K562 (cell line): ENCODE results near the gene PACRG. TPM values are rescaled to one million over a fixed set of nuclear protein-coding genes. Genes with fewer than 3 reads are reported as not detected.

Source experiments
- ATAC-seq: fragments of 200-7000 bp; cut with Tn5 transposase; 3 replicates; pipeline ENCODE4 v1.9.1; 2020; ENCODE audit warnings: moderate library complexity
- BruUV-seq: library from RNA; stranded (reverse); fragments of 400-500 nt; replicated peaks from 2 replicates; lab custom pipeline; 2021; lab: Mats Ljungman, UMichigan
- CTCF ChIA-PET: fragments of 300-600 bp; formaldehyde crosslinking; extraction: SDS; loops from one replicate; lab custom pipeline; 2021; ENCODE audit warnings: low intra/inter-chr PET ratio; lab: Yijun Ruan, JAX
- POLR2A ChIA-PET: fragments of 300-600, 350-650 bp; sonication (Branson Sonifier 250); formaldehyde crosslinking; extraction: SDS; loops from one replicate; lab custom pipeline; 2021; ENCODE audit warnings: antibody characterized with exemption, inconsistent platforms; lab: Yijun Ruan, JAX
- DNase-seq, 4 experiments: peaks; one replicate each; pipeline versions ENCODE4 v3.0.0 to v3.0.0-alpha.2; 2011 to 2018; ENCODE audit warnings: low spot score in 3 of 4, mixed read lengths in 3 of 4; ENCODE audit errors: extremely low read depth in 1 of 4
- FAIRE-seq: peaks from 2 replicates; lab custom pipeline; 2011; peaks lifted over from hg19 to GRCh38; lab: Jason Lieb, UNC
- H2AFZ ChIP-seq: 2 replicates; pipeline ENCODE4 v1.6.0; 2011; ENCODE audit warnings: low read depth, low read length, control low read depth, inconsistent platforms
- H3K27ac ChIP-seq: fragments of 200-600 bp; 3 replicates; pipeline ENCODE4 v1.8.0; 2011; ENCODE audit warnings: low read depth, mild to moderate bottlenecking, control low read depth, inconsistent platforms, low read length, moderate library complexity, mixed read lengths; ENCODE audit errors: extremely low read depth
- H3K27me3 ChIP-seq, 2 experiments: fragments of 300-600 bp in 1 of 2; 2 replicates in 1 of 2; 3 replicates in 1 of 2; pipeline versions ENCODE4 v1.6.0 to v1.8.0; 2011; ENCODE audit warnings: inconsistent platforms in 2 of 2, low read length in 2 of 2, mild to moderate bottlenecking in 1 of 2, mixed read lengths in 1 of 2, moderate library complexity in 1 of 2; ENCODE audit not compliant: control insufficient read depth in 2 of 2, insufficient read depth in 2 of 2
- H3K36me3 ChIP-seq: fragments of 300-600 bp; 3 replicates; pipeline ENCODE4 v1.8.0; 2011; ENCODE audit warnings: mild to moderate bottlenecking, low read length, inconsistent platforms; ENCODE audit not compliant: control insufficient read depth, insufficient read depth
- H3K4me1 ChIP-seq, 2 experiments: fragments of 200-600 bp in 1 of 2; replicated peaks in 1 of 2; 2 replicates in 1 of 2; 3 replicates in 1 of 2; pipeline versions ENCODE4 v1.5.1 to v1.8.0; 2011; ENCODE audit warnings: inconsistent platforms in 2 of 2, low read length in 2 of 2, mild to moderate bottlenecking in 1 of 2, mixed read lengths in 1 of 2, moderate library complexity in 1 of 2; ENCODE audit not compliant: control insufficient read depth in 2 of 2, insufficient read depth in 2 of 2
- H3K4me2 ChIP-seq: 2 replicates; pipeline ENCODE4 v1.6.1; 2011; ENCODE audit warnings: low read length, control low read depth, inconsistent platforms, mixed read lengths; ENCODE audit not compliant: insufficient read depth
- H3K4me3 ChIP-seq: fragments of 200-600 bp; sonication (generic), shearing (Covaris generic); 2 replicates; pipeline ENCODE4 v1.5.1; 2016; ENCODE audit warnings: control low read depth, inconsistent platforms
- H3K79me2 ChIP-seq: fragments of 200-600 bp; 3 replicates; pipeline ENCODE4 v1.8.0; 2011; ENCODE audit warnings: low read length, inconsistent platforms; ENCODE audit not compliant: control insufficient read depth, insufficient read depth
- H3K9ac ChIP-seq, 2 experiments: 2 replicates each; pipeline versions ENCODE4 v1.6.0 to v1.6.1; 2011; ENCODE audit warnings: low read depth in 2 of 2, low read length in 2 of 2, control low read depth in 1 of 2, inconsistent platforms in 1 of 2, mild to moderate bottlenecking in 1 of 2, mixed read lengths in 1 of 2; ENCODE audit not compliant: insufficient read depth in 1 of 2
- H3K9me1 ChIP-seq: one replicate; pipeline ENCODE4 v1.6.0; 2011; ENCODE audit warnings: inconsistent platforms, mild to moderate bottlenecking, low read length, moderate library complexity; ENCODE audit not compliant: control insufficient read depth, insufficient read depth
- H3K9me3 ChIP-seq: replicated peaks from 2 replicates; pipeline ENCODE4 v1.5.1; 2011; ENCODE audit warnings: low read depth, low read length, inconsistent platforms; ENCODE audit not compliant: control insufficient read depth, insufficient read depth
- H4K20me1 ChIP-seq: replicated peaks from 2 replicates; pipeline ENCODE4 v1.6.1; 2011; ENCODE audit warnings: low read length, inconsistent platforms, mixed read lengths; ENCODE audit not compliant: control insufficient read depth, insufficient read depth
- CAMTA2 ChIP-seq: fragments of 250-450 bp; sonication (Bioruptor Pico); conservative IDR thresholded peaks from 2 replicates; pipeline ENCODE4 v1.5.1; 2022
- CXXC5 ChIP-seq: fragments of 250-450 bp; sonication (Bioruptor Pico); IDR thresholded peaks from 2 replicates; pipeline ENCODE4 v1.8.0; 2022; ENCODE audit warnings: inconsistent platforms, mild to moderate bottlenecking, moderate library complexity
- FOXM1 ChIP-seq, 2 experiments: fragments of 450-650 bp in 1 of 2; sonication (generic) in 1 of 2; formaldehyde crosslinking in 1 of 2; IDR thresholded peaks; 2 replicates each; pipeline versions ENCODE4 v1.6.1 to v1.9.0; 2017 to 2022; ENCODE audit warnings: low read depth in 2 of 2, mild to moderate bottlenecking in 2 of 2, missing genetic modification reagents in 1 of 2, moderate library complexity in 1 of 2
- GATAD2B ChIP-seq: fragments of 450-650 bp; IDR thresholded peaks from 2 replicates; pipeline ENCODE4 v1.6.1; 2017; ENCODE audit warnings: mild to moderate bottlenecking, borderline replicate concordance
- IRF9 ChIP-seq: fragments of 450-650 bp; IDR thresholded peaks from 2 replicates; pipeline ENCODE4 v1.6.1; 2016; ENCODE audit warnings: missing biosample characterization, missing genetic modification characterization
- KLF16 ChIP-seq: IDR thresholded peaks from 2 replicates; pipeline ENCODE4 v1.6.1; 2016; ENCODE audit warnings: antibody characterized with exemption
- MCM7 ChIP-seq, 2 experiments: fragments of 450-650 bp; IDR thresholded peaks; 2 replicates each; pipeline ENCODE4 v1.6.1; 2016 to 2018
- MITF ChIP-seq: IDR thresholded peaks from 2 replicates; pipeline ENCODE4 v1.6.1; 2014; ENCODE audit warnings: antibody characterized with exemption
- PHF8 ChIP-seq: fragments of 200-600 bp; sonication (generic); IDR thresholded peaks from 2 replicates; pipeline ENCODE4 v1.6.1; 2012; ENCODE audit warnings: mixed run types, mild to moderate bottlenecking, inconsistent platforms, low read length, moderate library complexity, borderline replicate concordance
- POLR2G ChIP-seq: fragments of 200-400 bp; formaldehyde crosslinking; IDR thresholded peaks from 2 replicates; pipeline ENCODE4 v1.6.1; 2017; ENCODE audit warnings: low read depth, mild to moderate bottlenecking, antibody characterized with exemption, low read length, moderate library complexity
- TCF7L2 ChIP-seq: fragments of 150-350 bp; IDR thresholded peaks from 2 replicates; pipeline ENCODE4 v1.6.1; 2016; ENCODE audit warnings: low read depth, mild to moderate bottlenecking, low read length, moderate library complexity
- THRAP3 ChIP-seq: fragments of 450-650 bp; IDR thresholded peaks from 2 replicates; pipeline ENCODE4 v1.6.1; 2016; ENCODE audit warnings: mild to moderate bottlenecking, inconsistent platforms, borderline replicate concordance
- ZBTB8A ChIP-seq: fragments of 450-650 bp; IDR thresholded peaks from 2 replicates; pipeline ENCODE4 v1.6.1; 2018; ENCODE audit warnings: mild to moderate bottlenecking, moderate library complexity; ENCODE audit not compliant: partially characterized antibody
- ZNF175 ChIP-seq: fragments of 200-800 bp; sonication (Bioruptor generic); IDR thresholded peaks from 2 replicates; pipeline ENCODE4 v1.6.1; 2016; ENCODE audit warnings: low read depth, mild to moderate bottlenecking, missing genetic modification characterization, missing compliant biosample characterization
- WGBS: fragments of 100-300 bp; shearing (Covaris generic); methylation state at CpG from one replicate; pipeline ENCODE4 v1.1.6; 2016; ENCODE audit warnings: low coverage, mixed read lengths; ENCODE audit not compliant: insufficient coverage; ENCODE audit errors: missing lambda C conversion rate; 5-methylcytosine and 5-hydroxymethylcytosine counted together
- in situ Hi-C: fragments of 300-500 bp; cut with MboI; formaldehyde crosslinking; loops from 4 replicates; pipeline ENCODE4 v1.15.0; 2018; ENCODE audit warnings: inconsistent platforms, mixed read lengths
- intact Hi-C: fragments of 100-400 bp; cut with micrococcal nuclease; formaldehyde crosslinking; loops from 2 replicates; pipeline ENCODE4 v1.14.2; 2022
- polyA plus RNA-seq, 8 experiments: library from polyadenylated mRNA; depleted of rRNA in 4 of 8; stranded (reverse) in 5 of 8; unstranded in 3 of 8; fragments of >200 nt; fragmentation: Nextera tagmentation in 2 of 8; fragmentation: Illumina TruSeq in 1 of 8; extraction: Ambion mirVana in 2 of 8; extraction: Trizol in 1 of 8; gene quantifications; 2 replicates each; pipeline versions ENCODE4 v1.2.1 to v1.2.3, GENCODE V29; 2011 to 2014; ENCODE audit warnings: inconsistent platforms in 1 of 8, missing spikeins in 1 of 8
- total RNA-seq, 7 experiments: library from RNA; depleted of rRNA in 6 of 7; stranded (reverse); fragments of >200 nt in 6 of 7; fragmentation: Illumina TruSeq in 2 of 7; extraction: Trizol in 2 of 7; gene quantifications; 2 replicates each; pipeline versions ENCODE4 v1.2.1 to v1.2.3, GENCODE V29; 2011 to 2021; ENCODE audit warnings: low replicate concordance in 1 of 7
- TF ChIP-seq, protein P1 (sequence below): fragments of 450-650 bp; IDR thresholded peaks from 2 replicates; pipeline ENCODE4 v1.6.1; 2018; ENCODE audit warnings: mild to moderate bottlenecking, low read depth; ENCODE audit not compliant: partially characterized antibody
- TF ChIP-seq, protein P2 (sequence below): fragments of 250-450 bp; sonication (Bioruptor Pico); IDR thresholded peaks from 2 replicates; pipeline ENCODE4 v1.4.0; 2020
- TF ChIP-seq, protein P3 (sequence below): fragments of 250-450 bp; sonication (Bioruptor Pico); IDR thresholded peaks from 2 replicates; pipeline ENCODE4 v1.8.0; 2021; ENCODE audit warnings: moderate library complexity, mild to moderate bottlenecking, inconsistent platforms

The PACRG gene
- total and polyA plus RNA-seq, 9 of the 15 experiments (the other 6 are each of a cell fraction or from before 2014, with no cell fraction given) = 0.04 TPM; not detected in 8

GRCh38 chr6:162681447-162681846 lies 46.3 kb upstream of the PACRG start:
- POLR2A ChIA-PET = no interaction called here
- Histone ChIP-seq H3K9me3 (no peaks in the 10 kb centered on the region; the same call in 1 of the 2 replicates), H3K27ac (no peak overlapping the region), H3K4me3 (no peak overlapping the region), H3K27me3 (no peaks in the 10 kb centered on the region), H3K4me2 (no peak overlapping the region), H3K79me2 (no peaks in the 10 kb centered on the region), H3K36me3 (no peaks in the 10 kb centered on the region), H3K9me1 (no peaks in the 10 kb centered on the region), H3K4me1 (no peaks in the 10 kb centered on the region), H4K20me1 (no peaks in the 10 kb centered on the region), H2AFZ (no peak overlapping the region), H3K9ac (no peak overlapping the region)
- DNase-seq (no peak), ATAC-seq (no peak), FAIRE-seq (no peak)
- CTCF ChIA-PET = no interaction called here
- 0% methylated on average over 1 of the region's 1 CpG for WGBS
- no TSS peak for BruUV-seq
- intact Hi-C loops (no loop called here), in situ Hi-C loops (no loop called here)
- TF ChIP-seq THRAP3 (no peak), ZNF175 (CRISPR knock-in tag) (no peak), CAMTA2 (CRISPR knock-in tag) (no peak), CXXC5 (CRISPR knock-in tag) (no peak), GATAD2B (no peak), POLR2G (no peak), PHF8 (no peak), FOXM1 (IDR thresholded peaks at IDR 0.05; ENCODE audit: low read depth) (no peak), FOXM1 (CRISPR knock-in tag; IDR thresholded peaks at IDR 0.05; ENCODE audit: low read depth) (no peak), MITF (no peak), TCF7L2 (no peak), KLF16 (no peak), IRF9 (tag) (no peak), ZBTB8A (no peak), MCM7 (IDR thresholded peaks at IDR 0.05) (no peak)
- TF ChIP-seq, protein P1, sequence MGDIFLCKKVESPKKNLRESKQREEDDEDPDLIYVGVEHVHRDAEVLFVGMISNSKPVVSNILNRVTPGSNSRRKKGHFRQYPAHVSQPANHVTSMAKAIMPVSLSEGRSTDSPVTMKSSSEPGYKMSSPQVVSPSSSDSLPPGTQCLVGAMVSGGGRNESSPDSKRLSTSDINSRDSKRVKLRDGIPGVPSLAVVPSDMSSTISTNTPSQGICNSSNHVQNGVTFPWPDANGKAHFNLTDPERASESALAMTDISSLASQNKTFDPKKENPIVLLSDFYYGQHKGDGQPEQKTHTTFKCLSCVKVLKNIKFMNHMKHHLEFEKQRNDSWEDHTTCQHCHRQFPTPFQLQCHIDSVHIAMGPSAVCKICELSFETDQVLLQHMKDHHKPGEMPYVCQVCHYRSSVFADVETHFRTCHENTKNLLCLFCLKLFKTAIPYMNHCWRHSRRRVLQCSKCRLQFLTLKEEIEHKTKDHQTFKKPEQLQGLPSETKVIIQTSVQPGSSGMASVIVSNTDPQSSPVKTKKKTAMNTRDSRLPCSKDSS = no peak
- TF ChIP-seq, protein P2, sequence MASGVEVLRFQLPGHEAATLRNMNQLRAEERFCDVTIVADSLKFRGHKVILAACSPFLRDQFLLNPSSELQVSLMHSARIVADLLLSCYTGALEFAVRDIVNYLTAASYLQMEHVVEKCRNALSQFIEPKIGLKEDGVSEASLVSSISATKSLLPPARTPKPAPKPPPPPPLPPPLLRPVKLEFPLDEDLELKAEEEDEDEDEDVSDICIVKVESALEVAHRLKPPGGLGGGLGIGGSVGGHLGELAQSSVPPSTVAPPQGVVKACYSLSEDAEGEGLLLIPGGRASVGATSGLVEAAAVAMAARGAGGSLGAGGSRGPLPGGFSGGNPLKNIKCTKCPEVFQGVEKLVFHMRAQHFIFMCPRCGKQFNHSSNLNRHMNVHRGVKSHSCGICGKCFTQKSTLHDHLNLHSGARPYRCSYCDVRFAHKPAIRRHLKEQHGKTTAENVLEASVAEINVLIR (CRISPR knock-in tag) = no peak
- TF ChIP-seq, protein P3, sequence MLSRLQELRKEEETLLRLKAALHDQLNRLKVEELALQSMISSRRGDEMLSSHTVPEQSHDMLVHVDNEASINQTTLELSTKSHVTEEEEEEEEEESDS = no peak
